ENCODE measurements around the gene SERHL2. TPM values are rescaled to one million over a fixed set of nuclear protein-coding genes. Genes with fewer than 3 reads are reported as not detected.
"Not testable (repeated sequence)": the region's sequence is repeated elsewhere in the genome, so short reads cannot be mapped to it uniquely, and the experiment has no call there.

Gene SERHL2
- total RNA-seq, 2 donors from 2014 or later: 1.1 to 1.7 TPM

GRCh38 chr22:42515896-42516295 is 37.9 kb upstream of the SERHL2 start:
- Histone ChIP-seq H3K4me3 (no peak overlapping the region), H3K27ac (no peak overlapping the region), H3K27me3 (no peaks in the 10 kb centered on the region), H3K9me3 (no peaks in the 10 kb centered on the region), H3K9ac (ENCODE audit: low read depth in 2 of 2, low read length in 2 of 2) (no peak overlapping the region), H3K4me1 (peaks cover 4% of the 10 kb centered on the region), H3K36me3 (no peaks in the 10 kb centered on the region)
- TF ChIP-seq CTCF (IDR thresholded peaks at IDR 0.05): no peak
- intact Hi-C loops (cut with DNase I): no loop called here
- no peak for DNase-seq

GRCh38 chr22:42517103-42517502 is 36.7 kb upstream of the SERHL2 start:
- H3K36me3 ChIP-seq: not testable (repeated sequence)

GRCh38 chr22:42518638-42519524 is 34.9 kb upstream of the SERHL2 start:
- Histone ChIP-seq H3K9ac (ENCODE audit: low read depth in 2 of 2, low read length in 2 of 2) (peak overlapping the region; percentile 66 to 99), H3K4me3 (peak overlapping the region; percentile 92), H3K27ac (peak overlapping the region; percentile 56)
- H3K27me3 ChIP-seq; H3K9me3 ChIP-seq; intact Hi-C loops (cut with DNase I); H3K4me1 ChIP-seq; H3K36me3 ChIP-seq: not testable (repeated sequence)
- peak; percentile 34 for DNase-seq

More at GRCh38 chr22:42517103-42517502, 36.7 kb upstream of the SERHL2 start:
- H3K27me3 ChIP-seq; H3K4me1 ChIP-seq; H3K4me3 ChIP-seq; H3K9me3 ChIP-seq; intact Hi-C loops (cut with DNase I); H3K9ac ChIP-seq (ENCODE audit: low read depth in 2 of 2, low read length in 2 of 2); DNase-seq; H3K27ac ChIP-seq: not testable (repeated sequence)

- Histone ChIP-seq H3K4me3 (peak within 1 kb of the TSS; percentile 92), H3K36me3 (no peaks in the 10 kb centered on the region), H3K27ac (peak within 1 kb of the TSS; percentile 56), H3K9ac (ENCODE audit: low read depth in 2 of 2, low read length in 2 of 2) (peak within 1 kb of the TSS; percentile 66 to 99), H3K27me3 (no peaks in the 10 kb centered on the region), H3K9me3 (no peaks in the 10 kb centered on the region), H3K4me1 (no peaks in the 10 kb centered on the region)
- peak; percentile 86 for DNase-seq
- intact Hi-C loops (cut with DNase I): no loop called here
- no peak for TF ChIP-seq CTCF (IDR thresholded peaks at IDR 0.05)
Observed at GRCh38 chr22:42519525-42520401, 34.0 kb upstream of the SERHL2 start, which contains the start of gene RRP7A. Gene RRP7A (minus strand): TSS chr22:42519796. CDS start chr22:42519786, 10 bp downstream.

- no peaks in the 10 kb centered on the region for H3K36me3 ChIP-seq
- H3K27ac ChIP-seq: no peak overlapping the region
- intact Hi-C loops (cut with DNase I): no loop called here
- no peak for TF ChIP-seq CTCF (IDR thresholded peaks at IDR 0.05)
- no peaks in the 10 kb centered on the region for H3K9me3 ChIP-seq
- DNase-seq: no peak
- no peaks in the 10 kb centered on the region for H3K27me3 ChIP-seq
- H3K4me3 ChIP-seq: no peak overlapping the region
- H3K4me1 ChIP-seq: no peaks in the 10 kb centered on the region
- no peak overlapping the region for H3K9ac ChIP-seq (ENCODE audit: low read depth in 2 of 2, low read length in 2 of 2)
Observed at GRCh38 chr22:42521228-42521546, 32.6 kb upstream of the SERHL2 start.

- TF ChIP-seq CTCF (IDR thresholded peaks at IDR 0.05): no peak
- no peak for DNase-seq
- intact Hi-C loops (cut with DNase I): no loop called here
Observed at GRCh38 chr22:42522546-42522945, 31.2 kb upstream of the SERHL2 start.

More at GRCh38 chr22:42522546-42522945, 31.2 kb upstream of the SERHL2 start:
- Histone ChIP-seq H3K27ac (no peak overlapping the region), H3K9ac (ENCODE audit: low read depth in 2 of 2, low read length in 2 of 2) (no peak overlapping the region), H3K4me1 (no peaks in the 10 kb centered on the region), H3K9me3 (no peaks in the 10 kb centered on the region), H3K36me3 (no peaks in the 10 kb centered on the region), H3K4me3 (no peak overlapping the region), H3K27me3 (no peaks in the 10 kb centered on the region)

Measured in colonic mucosa (tissue), 4 donors.